Stimulated activated CD8-positive, alpha-beta memory T cell treated with anti-CD3 and anti-CD28 coated beads, Interleukin-12 subunit alpha, Interleukin-12 subunit beta, amount 100 ng/mL, for 4 hours (primary cell): Measurements from ENCODE around the gene SPINDOC.

ENCODE experiments used
- DNase-seq: peaks from one replicate; pipeline ENCODE4 v3.0.0-alpha.2; 2020; ENCODE audit warnings: low read depth

The SPINDOC gene

DNA sequence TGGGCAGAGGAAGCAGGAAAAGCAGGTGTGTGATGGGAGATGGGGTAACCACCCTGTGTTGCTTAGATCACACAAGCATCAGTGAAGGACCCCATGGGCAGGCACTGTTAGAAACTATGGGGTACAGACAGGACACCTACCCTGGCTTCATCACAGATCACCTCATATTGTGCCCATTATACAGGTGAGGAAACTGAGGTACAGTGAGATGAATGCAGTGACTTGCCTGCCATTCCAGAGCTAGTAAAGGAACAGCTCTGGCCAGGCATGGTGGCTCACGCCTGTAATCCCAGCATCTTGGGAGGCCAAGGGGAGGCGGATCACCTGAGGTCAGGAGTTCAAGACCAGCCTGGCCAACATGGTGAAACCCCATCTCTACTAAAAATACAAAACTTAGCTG is 19.8 kb downstream of the SPINDOC start:
- DNase-seq = no peak

DNA sequence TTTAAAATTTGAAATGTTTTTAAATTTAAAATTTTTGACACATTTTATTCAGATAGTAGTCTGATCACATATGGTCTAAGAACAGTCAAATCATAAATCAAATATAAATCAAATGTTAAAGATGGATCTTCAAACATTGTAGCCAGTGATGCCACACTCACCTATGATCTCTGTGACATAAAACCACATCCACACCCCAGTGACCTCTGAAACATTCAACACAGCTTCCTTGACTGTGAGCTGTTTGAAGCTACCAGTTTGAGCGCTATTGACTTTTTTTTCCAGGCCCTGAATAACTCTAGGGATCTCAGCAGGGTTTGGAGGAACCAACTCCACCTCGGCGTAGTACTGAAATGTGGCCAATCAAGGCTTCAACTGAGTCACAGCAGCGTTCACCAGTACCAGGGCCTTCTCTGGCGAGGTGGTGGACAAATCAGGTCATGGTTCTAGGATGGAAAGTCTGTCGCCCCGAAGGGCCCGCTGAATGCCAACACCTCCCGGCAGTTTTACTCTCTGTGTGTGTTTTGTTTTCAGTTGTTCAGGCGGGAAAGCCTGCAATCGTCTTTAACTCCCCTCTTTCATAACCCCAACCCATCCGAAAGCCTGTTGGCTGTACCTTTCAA is 21.4 kb downstream of the SPINDOC start:
- DNase-seq = no peak

DNA sequence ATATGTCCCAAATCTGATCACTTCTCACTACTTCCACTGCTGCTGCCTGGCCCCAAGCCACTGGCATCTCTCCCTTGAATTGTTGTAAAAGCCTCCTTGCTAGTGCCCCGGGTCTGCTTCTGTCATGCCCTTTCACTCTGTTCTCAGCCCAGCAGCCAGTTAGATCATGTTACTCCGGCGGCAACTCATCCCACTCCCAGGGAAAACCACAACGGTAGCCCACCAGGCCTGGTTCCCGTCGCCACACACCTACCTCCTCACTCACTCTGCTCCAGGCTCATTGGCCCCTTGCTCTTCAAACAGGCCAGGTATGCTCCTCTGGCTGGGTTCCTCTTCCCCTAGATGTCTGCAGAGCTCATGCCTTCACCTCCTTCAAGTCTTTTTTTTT is 21.9 kb downstream of the SPINDOC start:
- DNase-seq = no peak

DNA sequence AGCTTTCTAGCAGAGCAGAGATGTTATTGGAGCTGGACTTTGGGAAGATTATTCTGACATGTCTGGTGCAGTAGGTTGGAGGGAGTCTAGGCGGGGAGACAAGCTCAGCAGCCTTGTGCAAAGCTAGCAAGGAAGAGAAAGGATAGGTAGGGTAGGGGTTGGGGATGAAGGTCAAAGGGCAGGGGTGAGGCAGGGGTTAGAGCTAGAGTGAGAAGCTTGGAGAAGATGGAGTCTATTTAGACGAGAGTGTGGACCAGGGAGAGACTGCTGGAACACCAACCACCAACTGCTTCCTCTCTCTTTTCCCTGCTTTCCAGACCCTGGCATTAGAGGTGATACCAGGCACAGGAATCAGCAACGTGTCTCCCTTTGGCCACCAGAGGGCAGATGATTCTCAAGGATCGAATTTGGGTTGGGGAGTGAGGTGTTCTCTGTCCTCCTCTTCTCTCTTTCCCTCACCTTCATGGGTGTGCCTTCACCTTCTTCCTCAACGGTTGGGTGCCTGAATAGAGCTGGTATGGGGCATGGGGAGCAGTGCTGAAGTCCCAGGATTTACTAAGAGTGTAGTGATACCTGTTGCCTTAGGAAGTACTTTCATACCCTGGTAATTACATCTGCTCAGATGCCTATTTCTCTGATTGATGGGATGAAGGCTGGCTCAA is 23.9 kb downstream of the SPINDOC start:
- DNase-seq = peak; percentile 50

DNA sequence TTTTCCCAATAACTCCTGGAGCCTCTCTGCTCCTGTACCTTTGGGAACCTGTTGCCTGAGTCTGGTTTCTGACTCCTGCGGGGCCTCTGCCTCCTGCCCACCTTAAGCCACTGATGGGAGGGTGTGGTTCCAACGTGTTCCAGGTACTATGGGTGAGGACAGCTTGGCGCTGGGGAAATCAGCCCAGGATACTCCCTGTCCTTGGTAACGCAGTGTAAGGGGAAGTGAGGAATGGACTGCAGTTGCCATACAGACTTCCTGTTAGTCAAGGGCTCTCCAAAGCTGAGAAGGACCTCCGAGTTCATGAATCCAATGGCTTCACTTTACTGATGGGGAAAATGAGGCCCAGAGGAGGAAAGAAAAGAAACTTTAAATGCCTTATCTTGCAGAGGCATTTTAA is 24.5 kb downstream of the SPINDOC start:
- DNase-seq = no peak

DNA sequence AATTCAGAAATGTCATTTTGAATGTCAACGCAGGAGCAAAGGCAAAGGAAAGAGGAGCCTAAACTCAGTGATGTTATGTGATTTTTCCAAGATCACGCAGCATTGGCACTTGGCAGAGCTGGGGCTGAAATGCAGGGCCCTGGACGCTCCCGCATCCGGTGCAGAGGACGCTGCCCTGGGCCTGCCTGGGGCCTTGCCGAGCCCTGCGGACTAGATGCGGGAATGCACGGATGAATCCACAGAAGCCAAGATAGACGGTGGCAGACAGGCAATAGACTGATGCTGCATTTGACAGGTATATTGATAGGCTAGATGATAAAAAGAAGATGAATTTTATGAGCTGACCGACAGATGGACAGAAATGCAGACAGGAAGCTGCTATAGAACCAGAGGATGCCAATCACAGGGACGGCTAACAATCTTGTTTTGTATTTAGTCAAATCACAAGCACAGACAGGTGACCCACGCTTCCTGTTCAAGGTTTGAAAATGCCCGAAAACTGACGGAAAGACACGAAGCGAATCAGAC is 25.0 kb downstream of the SPINDOC start:
- DNase-seq = no peak

DNA sequence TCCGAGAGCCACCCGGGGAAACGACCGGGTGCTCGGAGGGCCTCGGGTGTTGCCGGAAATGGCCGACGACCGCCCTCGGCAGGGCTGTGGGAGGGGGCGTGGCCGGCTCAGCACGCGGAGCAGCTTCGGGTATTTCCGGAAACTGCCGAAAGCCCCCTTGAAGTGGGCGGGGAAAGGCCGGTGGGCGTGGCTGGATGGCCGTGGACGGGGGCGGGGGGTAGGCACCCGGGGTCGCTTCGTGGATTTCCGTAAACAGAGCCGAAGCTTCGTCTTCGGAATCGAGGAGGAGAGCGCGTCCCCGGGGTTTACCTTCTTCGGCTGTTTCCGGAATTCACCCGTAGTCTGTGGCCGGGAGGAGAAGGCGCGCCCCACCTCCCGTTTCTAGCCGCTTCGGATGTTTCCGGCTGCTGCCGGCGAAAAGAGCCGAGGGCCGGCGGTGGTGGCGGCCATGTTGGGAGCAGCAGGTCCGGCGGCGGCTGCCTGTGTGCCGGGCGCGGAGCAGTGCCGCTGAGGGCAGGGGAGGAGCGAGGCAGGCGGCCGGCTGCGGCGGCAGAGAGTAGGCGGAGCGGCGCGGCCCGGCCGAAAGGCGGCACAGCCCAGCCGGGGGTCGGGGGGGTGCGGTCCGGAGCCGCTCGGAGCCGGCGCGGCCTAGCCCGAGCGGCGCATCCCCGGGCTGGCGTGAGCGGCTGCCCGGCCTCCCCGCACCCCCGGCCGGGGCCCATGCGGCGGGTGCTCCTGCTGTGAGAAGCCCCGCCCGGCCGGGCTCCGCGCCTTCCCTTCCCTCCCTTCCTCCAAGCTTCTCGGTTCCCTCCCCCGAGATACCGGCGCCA is 25.6 kb downstream of the SPINDOC start, which contains the start of gene MARK2:
TSS of gene MARK2 (plus strand) at position 433 of the 830 bp plus-strand sequence. CDS start at position 830, 397 bp downstream.
- DNase-seq = peak; percentile 100

DNA sequence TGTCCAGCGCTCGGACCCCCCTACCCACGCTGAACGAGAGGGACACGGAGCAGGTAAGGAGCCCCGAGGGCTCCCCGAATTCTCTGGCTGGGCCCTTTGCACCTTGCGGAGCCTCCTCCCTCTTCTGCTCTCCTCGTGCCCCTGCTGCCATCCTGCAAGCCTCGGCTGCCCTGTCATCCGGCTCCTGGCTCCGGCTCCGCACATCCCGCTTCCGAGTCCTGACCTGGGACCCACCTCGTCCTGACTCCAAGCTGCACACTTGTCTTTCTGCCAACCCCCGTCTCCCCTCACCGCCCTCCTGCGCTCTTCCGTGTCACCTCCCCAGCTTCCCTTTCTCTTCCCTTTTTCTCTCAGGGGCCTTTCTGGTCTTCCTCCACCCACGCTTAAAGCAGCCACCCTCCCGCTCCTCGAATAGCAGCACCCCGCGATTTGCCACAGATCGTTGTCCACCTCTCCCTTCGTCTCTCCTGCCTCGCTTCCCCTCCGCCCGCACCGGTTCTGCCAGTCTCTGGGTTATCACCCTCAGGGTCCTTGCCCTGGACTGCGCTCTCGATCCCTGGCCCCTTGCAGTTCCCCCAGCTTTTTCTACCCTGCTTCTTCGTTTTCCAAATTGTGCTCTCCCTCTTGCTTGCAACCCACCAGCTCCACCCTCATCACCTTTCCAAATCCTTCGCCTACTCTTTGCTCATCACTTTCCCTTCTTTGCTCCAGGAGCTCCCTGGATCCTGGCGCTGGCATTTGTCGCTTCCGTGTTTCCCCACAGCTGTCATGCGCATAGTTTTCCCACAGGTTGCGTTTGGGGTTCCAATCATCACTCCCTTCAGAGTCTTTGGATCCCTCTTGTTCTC is 26.5 kb downstream of the SPINDOC start:
- DNase-seq = peak; percentile 9

DNA sequence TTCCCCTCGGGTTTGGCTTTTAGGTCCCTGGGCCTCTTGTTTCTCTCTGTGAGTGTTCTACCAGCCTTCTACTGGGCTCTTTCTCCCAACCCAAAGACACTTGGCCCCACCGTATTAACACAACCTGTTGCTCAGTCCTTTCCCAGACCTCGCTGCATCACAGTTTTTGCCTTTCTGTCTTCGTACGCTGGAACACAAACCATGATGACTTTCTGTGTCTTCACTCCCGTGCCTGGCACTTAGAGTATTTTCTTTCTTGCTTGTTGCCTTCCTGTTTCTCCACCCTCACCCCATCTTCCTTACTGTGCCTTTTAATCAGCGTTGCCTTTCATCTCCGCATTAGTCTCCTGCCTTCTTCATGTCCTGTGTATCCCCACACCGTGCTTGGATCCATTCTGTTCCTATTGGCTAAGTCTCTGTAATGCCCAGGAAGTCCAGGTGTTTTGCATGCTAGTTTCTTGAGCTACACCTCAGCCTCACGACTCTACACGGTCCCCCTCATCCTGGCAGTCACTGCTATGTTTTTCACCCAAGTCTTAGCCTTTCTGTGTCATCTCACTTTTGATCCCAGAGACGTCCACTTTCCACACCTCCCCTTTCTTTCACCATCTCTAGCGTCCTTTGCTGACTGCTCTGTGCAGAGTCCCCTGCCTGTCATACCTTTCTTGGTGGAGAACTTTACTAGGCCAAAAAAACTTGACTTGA is 27.3 kb downstream of the SPINDOC start:
- no peak for DNase-seq

DNA sequence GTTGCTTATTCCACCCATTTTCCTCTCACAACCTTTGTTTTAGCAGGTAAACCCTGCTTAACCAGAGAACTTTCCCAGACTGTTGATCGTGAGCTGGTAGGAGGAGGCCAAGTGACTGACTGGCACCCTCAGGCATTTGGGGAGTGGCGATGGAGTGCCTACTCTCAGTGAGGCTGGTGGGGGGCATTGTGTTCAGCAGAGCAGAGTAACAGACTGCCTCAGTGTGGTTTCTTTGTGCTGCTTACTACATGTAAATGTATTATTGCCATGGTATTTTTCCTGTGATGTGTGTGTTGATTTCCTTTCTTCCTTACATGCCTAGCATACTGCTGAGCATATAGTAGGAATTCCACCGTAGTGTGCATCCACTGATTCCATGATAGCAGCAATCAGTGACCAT is 28.3 kb downstream of the SPINDOC start:
- no peak for DNase-seq

DNA sequence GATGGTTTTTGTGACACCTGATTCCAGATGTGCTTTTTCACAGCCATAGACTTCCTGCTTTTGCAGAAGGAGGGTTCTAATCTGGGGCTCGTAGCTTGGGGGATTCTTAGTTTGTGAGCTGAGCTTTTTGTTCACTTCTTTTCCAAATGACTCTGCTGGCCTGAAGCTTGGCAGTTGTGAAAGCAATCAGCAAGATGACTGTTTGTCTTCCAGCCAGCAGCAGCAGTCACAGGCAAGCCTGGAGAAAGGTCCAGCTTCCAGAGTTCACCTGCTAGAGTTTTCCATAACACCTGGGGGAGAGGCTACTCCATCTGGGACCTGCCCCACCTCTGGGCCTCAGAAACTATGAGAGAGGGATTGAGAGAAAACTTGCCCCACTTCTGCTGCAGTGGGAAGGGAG is 29.8 kb downstream of the SPINDOC start:
- DNase-seq = no peak

DNA sequence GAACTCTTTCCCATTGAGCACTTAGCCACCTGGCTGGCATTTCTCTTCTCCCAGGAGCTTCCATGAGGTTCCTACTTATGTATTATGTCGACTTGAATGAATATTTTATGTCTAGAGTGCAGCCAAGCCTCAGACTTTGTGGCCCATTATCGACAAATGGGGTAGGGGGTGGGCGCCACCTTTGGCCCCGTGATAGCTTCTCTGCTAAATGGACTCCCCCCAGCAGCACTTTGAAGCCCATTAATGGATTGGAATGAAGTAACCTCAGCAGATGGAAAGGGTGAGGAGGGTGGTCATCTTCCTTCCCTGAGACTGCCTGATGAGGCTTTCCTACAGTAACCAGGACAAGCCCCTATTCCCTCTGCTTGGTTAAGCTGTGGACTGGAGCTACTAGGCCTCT is 31.6 kb downstream of the SPINDOC start:
- no peak for DNase-seq

DNA sequence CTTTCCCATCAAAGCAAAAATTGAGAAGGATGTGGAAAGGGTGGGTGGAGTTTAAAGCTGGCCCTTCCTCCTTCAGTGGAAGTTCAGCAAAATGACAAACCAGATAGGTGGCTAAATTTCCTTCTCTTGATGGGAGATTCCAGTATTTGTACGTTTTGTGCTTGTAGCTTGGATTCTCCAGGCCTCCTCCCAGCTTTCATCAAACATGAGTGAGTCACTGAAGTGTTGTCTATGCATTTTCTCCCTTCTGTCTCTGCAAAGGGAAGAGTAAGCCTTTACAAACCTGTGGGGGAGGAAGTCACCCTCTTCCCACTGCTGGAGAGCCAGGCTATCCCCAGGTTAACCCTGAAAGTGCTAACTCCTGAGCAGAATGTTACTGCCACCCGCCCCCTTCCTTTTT is 32.0 kb downstream of the SPINDOC start:
- DNase-seq = no peak

DNA sequence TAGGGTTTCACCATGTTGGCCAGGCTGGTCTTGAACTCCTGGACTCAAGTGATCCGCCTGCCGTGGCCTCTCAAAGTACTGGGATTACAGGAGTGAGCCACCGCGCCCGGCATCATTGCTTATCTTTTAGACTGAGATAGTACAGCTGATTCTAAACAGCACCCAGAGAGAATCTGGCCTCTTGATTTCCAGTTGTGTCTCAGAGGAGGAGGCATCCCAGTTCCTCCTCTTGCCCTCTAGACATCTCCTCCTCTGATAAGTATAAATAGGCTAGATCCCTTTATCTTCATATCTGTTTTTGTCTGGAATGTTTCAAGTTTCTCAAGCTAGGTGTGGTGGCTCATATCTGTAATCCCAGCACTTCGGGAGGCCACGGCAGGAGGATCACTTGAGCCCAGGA is 32.7 kb downstream of the SPINDOC start:
- no peak for DNase-seq

DNA sequence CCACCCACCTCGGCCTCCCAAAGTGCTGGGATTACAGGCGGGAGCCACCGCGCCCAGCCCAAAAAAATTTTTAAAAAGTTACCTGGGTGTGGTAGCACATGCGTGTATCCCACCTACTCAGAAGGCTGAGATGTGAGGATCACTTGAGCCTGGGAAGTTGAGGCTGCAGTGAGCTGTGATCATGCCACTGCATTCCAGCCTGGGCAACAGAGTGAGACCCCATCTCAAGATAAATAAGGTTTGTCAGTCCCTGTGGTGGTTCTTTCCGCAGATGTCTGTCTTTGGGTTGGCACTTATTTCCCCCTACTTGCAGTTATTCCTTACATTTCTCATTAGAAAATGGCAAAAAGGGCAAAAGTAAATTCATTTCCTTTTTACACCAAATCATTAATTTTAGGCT is 33.6 kb downstream of the SPINDOC start:
- no peak for DNase-seq

DNA sequence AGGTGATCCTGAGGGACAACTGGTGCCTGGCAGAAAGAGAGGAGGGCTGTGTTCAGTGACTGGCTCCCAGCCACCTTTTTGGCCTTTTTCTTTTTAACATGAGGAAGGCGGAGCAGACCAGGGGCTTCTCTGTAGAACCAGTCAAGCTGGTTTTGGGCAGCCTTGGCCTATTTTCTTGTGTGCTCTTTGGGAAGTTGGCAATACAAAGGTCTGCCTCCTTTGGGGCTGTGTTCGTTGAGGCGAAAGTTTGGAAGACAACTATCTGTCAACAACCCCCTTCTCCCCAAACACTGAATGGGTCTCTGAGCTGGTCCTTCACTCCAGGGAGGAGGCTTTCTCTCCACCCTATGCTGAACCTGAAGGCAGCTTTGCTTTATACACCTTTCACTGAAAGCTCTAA is 34.1 kb downstream of the SPINDOC start:
- no peak for DNase-seq

DNA sequence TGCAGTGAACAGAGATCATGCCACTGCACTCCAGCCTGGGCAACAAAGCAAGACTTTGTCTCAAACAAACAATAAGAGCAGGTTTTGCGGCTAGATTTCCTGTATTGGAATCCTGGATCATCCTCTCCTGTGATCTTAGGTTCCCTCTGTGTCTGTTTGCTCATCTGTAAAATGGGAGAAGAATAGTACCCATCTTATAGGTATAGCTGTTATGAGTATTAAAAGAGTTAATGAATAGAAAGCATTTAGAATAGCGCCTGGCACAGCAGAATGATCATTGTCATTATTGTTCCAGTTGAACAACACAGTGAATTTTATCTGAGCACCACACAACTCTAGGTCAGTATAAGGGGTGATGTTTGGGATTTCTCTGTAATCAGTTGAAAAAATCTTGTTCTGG is 36.4 kb downstream of the SPINDOC start:
- no peak for DNase-seq

DNA sequence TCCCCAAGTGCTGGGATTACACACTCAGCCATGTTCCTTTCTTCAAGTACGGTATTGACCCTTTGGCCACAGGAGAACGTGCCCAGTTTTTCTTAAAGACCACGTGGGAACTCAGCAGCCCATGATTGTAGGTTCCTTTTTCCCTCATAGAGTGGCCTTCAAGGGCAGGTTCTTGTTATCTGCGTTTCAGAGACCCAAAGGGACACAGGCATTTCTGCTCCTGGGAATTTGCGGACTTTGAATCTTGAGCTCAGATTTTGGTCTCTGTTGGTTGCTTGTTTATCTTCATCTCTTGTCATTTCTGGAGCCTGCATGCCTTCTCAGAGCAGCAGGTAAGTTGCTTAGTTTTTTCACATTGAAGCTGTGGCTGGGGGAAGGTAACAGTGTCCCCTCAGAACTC is 37.7 kb downstream of the SPINDOC start:
- no peak for DNase-seq

DNA sequence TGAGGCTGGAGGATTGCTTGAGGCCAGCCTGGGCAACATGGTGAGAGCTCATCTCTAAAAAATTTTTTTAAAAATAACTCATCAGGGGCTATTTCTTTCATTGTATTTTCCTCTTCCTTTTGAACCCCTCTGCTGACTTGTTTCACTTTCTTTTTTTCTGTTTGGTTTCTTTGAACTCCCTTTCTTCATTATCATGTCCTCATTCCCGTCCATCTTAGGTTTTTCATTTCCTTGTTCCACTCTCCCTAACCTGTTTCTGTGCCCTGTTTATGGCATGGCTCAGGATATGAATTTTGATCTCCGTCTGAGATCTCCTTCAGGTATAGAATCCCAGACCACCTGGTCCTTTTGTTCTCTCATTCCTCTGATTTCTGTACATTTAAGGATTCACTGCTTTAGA is 38.1 kb downstream of the SPINDOC start:
- DNase-seq = no peak

DNA sequence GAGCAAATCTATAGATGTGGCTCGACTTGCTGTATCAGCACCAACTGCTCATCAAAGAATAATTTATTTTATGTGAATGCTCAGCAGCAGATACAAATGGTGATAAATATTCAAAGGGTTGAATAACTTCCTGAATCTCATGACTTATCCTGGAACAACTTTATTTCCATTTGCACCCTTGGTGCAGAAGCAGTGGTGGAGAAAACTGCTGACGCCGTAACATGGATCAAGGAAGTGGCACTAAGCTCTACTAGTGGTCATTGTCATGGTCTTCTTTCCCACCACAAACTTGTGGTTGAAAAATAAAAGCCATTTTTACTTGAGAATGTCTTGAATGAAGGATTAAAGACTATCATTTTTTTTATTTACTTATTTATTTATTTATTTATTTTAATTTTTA is 40.2 kb downstream of the SPINDOC start:
- DNase-seq = no peak

DNA sequence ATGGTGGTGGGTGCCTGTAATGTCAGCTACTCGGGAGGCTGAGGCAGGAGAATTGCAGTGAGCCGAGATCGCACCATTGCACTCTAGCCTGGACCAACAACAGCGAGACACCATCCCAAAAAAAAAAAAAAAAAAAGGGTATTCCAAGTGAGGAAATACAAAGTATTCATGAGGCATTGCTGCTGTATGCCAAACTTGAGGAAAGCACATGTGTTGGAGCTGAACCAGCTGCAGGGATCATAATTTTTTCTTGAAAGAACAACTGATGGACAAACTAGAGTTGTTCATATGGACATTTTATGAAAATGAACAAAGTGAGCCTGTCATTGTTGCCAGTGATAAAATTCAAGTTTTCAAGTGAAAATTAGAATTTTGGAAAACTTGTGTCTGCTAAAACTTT is 41.4 kb downstream of the SPINDOC start:
- DNase-seq = no peak
